ENCODE measurements around the gene KRT78. TPM values are rescaled to one million over a fixed set of nuclear protein-coding genes. Genes with fewer than 3 reads are reported as not detected.

The KRT78 gene
- polyA plus RNA-seq, 2 of the 4 experiments (the other 2 are of a cell fraction), result 0.09 to 0.12 TPM

DNA sequence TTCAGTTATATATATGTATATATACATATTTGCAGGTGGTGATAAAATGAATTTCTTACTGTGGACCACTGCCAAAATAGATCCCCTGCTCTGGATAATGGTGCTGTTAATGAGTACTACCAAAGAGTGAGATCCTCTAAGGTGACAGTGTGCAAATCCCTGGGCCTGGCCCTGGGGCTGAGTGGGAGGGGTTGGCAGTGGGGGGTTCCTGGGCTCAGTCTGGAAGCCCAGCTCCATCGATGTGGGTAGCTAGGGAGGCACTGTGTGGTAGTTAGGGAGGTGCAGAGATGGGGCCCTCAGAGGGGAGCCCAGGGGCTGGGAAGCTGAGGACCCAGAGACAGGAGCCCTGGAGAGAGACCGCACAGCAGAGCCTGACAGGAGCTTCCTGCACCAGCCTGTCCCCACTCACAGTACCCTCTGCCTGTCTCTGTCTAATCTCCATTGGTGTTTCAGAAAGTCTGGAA is 47.0 kb upstream of the KRT78 start:
- 0 out of 3 replicates have a peak overlapping the region, but pooled peaks have one; percentile 7 for H3K4me3 ChIP-seq
- peaks cover 64% of the 10 kb centered on the region for H3K4me1 ChIP-seq
- CTCF ChIA-PET, result interaction anchor here (0.9 to 20.5 kb wide), 14 partner anchors 11 to 91 kb away, joined by 3 to 440 read pairs (median 5); partner anchors contain the start of genes KRT18 and KRT8
- peak; percentile 56 to 75 for ATAC-seq
- TF ChIP-seq KDM5A (IDR thresholded peaks at IDR 0.05) (no peak), RNF2 (IDR thresholded peaks at IDR 0.05; ENCODE audit: borderline replicate concordance, low read depth) (no peak), EP300 (IDR thresholded peaks at IDR 0.05) (no peak), TP53 (CRISPR knock-in tag; IDR thresholded peaks at IDR 0.05) (peak; percentile 79; the same call in 1 of the 2 replicates), NR3C1 (IDR thresholded peaks at IDR 0.05) (no peak), ZNF302 (CRISPR knock-in tag; IDR thresholded peaks at IDR 0.05) (no peak), POLR2A (IDR thresholded peaks at IDR 0.05; ENCODE audit: low read length) (peak; percentile 3; the same call in 1 of the 2 replicates), HOXB5 (CRISPR knock-in tag; IDR thresholded peaks at IDR 0.05) (no peak), JUN (IDR thresholded peaks at IDR 0.05) (peak in 1 of 2 experiments; percentile 40; a peak in 1 of 5 replicates), ZFP36 (IDR thresholded peaks at IDR 0.05; ENCODE audit: borderline replicate concordance, partially characterized antibody) (no peak), RFX5 (IDR thresholded peaks at IDR 0.05) (no peak), TFCP2L1 (CRISPR knock-in tag; IDR thresholded peaks at IDR 0.05) (peak; percentile 76), EHF (CRISPR knock-in tag; IDR thresholded peaks at IDR 0.05) (peak; percentile 52; the same call in 1 of the 2 replicates), ZSCAN20 (CRISPR knock-in tag; IDR thresholded peaks at IDR 0.05) (no peak), ESRRA (IDR thresholded peaks at IDR 0.05; ENCODE audit: borderline replicate concordance, low read length) (no peak), HEYL (CRISPR knock-in tag; IDR thresholded peaks at IDR 0.05) (no peak)
- TF ChIP-seq, protein P1, sequence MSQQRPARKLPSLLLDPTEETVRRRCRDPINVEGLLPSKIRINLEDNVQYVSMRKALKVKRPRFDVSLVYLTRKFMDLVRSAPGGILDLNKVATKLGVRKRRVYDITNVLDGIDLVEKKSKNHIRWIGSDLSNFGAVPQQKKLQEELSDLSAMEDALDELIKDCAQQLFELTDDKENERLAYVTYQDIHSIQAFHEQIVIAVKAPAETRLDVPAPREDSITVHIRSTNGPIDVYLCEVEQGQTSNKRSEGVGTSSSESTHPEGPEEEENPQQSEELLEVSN (IDR thresholded peaks at IDR 0.05; ENCODE audit: borderline replicate concordance, low read depth), result 0 out of 2 replicates have a peak, but pooled peaks have one; percentile 50
- TF ChIP-seq, protein P2, sequence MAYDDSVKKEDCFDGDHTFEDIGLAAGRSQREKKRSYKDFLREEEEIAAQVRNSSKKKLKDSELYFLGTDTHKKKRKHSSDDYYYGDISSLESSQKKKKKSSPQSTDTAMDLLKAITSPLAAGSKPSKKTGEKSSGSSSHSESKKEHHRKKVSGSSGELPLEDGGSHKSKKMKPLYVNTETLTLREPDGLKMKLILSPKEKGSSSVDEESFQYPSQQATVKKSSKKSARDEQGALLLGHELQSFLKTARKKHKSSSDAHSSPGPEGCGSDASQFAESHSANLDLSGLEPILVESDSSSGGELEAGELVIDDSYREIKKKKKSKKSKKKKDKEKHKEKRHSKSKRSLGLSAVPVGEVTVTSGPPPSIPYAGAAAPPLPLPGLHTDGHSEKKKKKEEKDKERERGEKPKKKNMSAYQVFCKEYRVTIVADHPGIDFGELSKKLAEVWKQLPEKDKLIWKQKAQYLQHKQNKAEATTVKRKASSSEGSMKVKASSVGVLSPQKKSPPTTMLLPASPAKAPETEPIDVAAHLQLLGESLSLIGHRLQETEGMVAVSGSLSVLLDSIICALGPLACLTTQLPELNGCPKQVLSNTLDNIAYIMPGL (CRISPR knock-in tag; IDR thresholded peaks at IDR 0.05; ENCODE audit: borderline replicate concordance), result 0 out of 2 replicates have a peak, but pooled peaks have one; percentile 17
- TF ChIP-seq, protein P3, sequence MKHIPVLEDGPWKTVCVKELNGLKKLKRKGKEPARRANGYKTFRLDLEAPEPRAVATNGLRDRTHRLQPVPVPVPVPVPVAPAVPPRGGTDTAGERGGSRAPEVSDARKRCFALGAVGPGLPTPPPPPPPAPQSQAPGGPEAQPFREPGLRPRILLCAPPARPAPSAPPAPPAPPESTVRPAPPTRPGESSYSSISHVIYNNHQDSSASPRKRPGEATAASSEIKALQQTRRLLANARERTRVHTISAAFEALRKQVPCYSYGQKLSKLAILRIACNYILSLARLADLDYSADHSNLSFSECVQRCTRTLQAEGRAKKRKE (CRISPR knock-in tag; IDR thresholded peaks at IDR 0.05; ENCODE audit: low read depth), result no peak
- TF ChIP-seq, protein P4, sequence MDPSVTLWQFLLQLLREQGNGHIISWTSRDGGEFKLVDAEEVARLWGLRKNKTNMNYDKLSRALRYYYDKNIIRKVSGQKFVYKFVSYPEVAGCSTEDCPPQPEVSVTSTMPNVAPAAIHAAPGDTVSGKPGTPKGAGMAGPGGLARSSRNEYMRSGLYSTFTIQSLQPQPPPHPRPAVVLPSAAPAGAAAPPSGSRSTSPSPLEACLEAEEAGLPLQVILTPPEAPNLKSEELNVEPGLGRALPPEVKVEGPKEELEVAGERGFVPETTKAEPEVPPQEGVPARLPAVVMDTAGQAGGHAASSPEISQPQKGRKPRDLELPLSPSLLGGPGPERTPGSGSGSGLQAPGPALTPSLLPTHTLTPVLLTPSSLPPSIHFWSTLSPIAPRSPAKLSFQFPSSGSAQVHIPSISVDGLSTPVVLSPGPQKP (IDR thresholded peaks at IDR 0.05; ENCODE audit: low read depth, low read length), result no peak
- peak overlapping the region; percentile 93 for H3K4me2 ChIP-seq
- 8% methylated on average over 2 of the region's 2 CpGs for WGBS (ENCODE audit: missing lambda C conversion rate)
- peak overlapping the region; percentile 78 to 91 for H3K27ac ChIP-seq
- POLR2A ChIA-PET, result interaction anchor here (0.9 to 4.8 kb wide), 11 partner anchors 9 to 82 kb away, joined by 3 to 75 read pairs (median 6); partner anchors contain the start of genes KRT18 and KRT8
- no peak for FAIRE-seq
- peak in 1 of 2 experiments; percentile 90 for DNase-seq (ENCODE audit: low read depth in 1 of 2, low spot score in 1 of 2)
- H3K9me3 ChIP-seq, result no peaks in the 10 kb centered on the region

DNA sequence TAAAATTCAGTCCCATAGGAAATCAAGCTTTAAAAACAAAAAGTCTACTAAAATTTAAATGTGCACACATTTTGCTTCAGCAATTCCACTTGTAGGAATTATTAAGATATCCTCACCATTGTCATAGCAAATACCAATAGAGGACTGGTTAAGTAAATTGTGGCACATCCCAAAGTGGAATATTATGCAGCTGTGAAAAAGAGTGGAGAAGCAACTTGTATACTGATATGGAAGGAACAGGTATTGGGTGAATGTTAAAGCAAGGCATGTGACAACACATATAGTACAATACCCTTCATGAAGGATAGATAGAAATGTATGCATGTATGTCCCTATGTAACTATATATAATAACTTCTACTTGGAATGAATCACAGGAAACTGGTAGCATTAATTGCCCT is 44.2 kb upstream of the KRT78 start:
- no peak overlapping the region for H3K4me3 ChIP-seq
- H3K9me3 ChIP-seq, result no peaks in the 10 kb centered on the region
- H3K27ac ChIP-seq, result no peak overlapping the region
- FAIRE-seq, result no peak
- DNase-seq (ENCODE audit: low read depth in 1 of 2, low spot score in 1 of 2), result peak in 1 of 2 experiments; percentile 34
- peaks cover 44% of the 10 kb centered on the region for H3K4me1 ChIP-seq
- CTCF ChIA-PET, result interaction anchor here (0.9 to 20.5 kb wide), 9 partner anchors 12 to 753 kb away, joined by 3 to 440 read pairs (median 4); partner anchors contain the start of gene KRT8
- no peak overlapping the region for H3K4me2 ChIP-seq
- peak; percentile 92 for TF ChIP-seq FOSB (CRISPR knock-in tag; IDR thresholded peaks at IDR 0.05)
- TF ChIP-seq ESRRA (IDR thresholded peaks at IDR 0.05; ENCODE audit: borderline replicate concordance, low read length), result no peak
- TF ChIP-seq MAZ (IDR thresholded peaks at IDR 0.05; ENCODE audit: borderline replicate concordance, low read depth, low read length), result no peak
- TF ChIP-seq NFE2L2 (conservative IDR thresholded peaks at IDR 0.05; ENCODE audit: low read length), result 0 out of 2 replicates have a peak, but pooled peaks have one; percentile 1
- peak; percentile 44; the same call in 1 of the 2 replicates for TF ChIP-seq HOXA7 (CRISPR knock-in tag; IDR thresholded peaks at IDR 0.05)
- TF ChIP-seq HDAC2 (IDR thresholded peaks at IDR 0.05), result peak; percentile 41; the same call in 1 of the 2 replicates
- TF ChIP-seq EHF (CRISPR knock-in tag; IDR thresholded peaks at IDR 0.05), result 0 out of 2 replicates have a peak, but pooled peaks have one; percentile 30
- ATAC-seq, result no peak
- POLR2A ChIA-PET, result interaction anchor here (0.9 to 1.2 kb wide), 2 partner anchors 11 to 12 kb away, joined by 3 to 4 read pairs; partner anchors contain the start of gene KRT8

Measured in A549 (cell line).